ENCODE data around the gene INSIG1. TPM values are rescaled to one million over a fixed set of nuclear protein-coding genes. Genes with fewer than 3 reads are reported as not detected.

Gene INSIG1
- total and polyA plus RNA-seq, 4 donors: 54.2 to 264 (median 119) TPM

- no peak overlapping the region for H3K4me3 ChIP-seq
- DNase-seq (no peak), ATAC-seq (ENCODE audit: insufficient read depth, low FRiP score) (no peak)
- peaks cover 0 to 1% (median 0%) of the 10 kb centered on the region in 5 donors for H3K4me1 ChIP-seq (ENCODE audit: control insufficient read depth in 5 of 5, insufficient read depth in 5 of 5, low read length in 5 of 5)
- H3K9ac ChIP-seq (ENCODE audit: insufficient read depth in 1 of 2, low read length in 2 of 2): no peak overlapping the region
- TF ChIP-seq, protein P1, sequence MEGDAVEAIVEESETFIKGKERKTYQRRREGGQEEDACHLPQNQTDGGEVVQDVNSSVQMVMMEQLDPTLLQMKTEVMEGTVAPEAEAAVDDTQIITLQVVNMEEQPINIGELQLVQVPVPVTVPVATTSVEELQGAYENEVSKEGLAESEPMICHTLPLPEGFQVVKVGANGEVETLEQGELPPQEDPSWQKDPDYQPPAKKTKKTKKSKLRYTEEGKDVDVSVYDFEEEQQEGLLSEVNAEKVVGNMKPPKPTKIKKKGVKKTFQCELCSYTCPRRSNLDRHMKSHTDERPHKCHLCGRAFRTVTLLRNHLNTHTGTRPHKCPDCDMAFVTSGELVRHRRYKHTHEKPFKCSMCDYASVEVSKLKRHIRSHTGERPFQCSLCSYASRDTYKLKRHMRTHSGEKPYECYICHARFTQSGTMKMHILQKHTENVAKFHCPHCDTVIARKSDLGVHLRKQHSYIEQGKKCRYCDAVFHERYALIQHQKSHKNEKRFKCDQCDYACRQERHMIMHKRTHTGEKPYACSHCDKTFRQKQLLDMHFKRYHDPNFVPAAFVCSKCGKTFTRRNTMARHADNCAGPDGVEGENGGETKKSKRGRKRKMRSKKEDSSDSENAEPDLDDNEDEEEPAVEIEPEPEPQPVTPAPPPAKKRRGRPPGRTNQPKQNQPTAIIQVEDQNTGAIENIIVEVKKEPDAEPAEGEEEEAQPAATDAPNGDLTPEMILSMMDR (IDR thresholded peaks at IDR 0.05; ENCODE audit: control extremely low read depth, extremely low read depth): no peak
- peaks cover 0 to 10% (median 3%) of the 10 kb centered on the region in 3 donors for H3K27me3 ChIP-seq (ENCODE audit: control insufficient read depth in 3 of 3, insufficient read depth in 3 of 3, low read length in 2 of 3)
- WGBS, 2 donors: 73 to 81% methylated on average over 14 of the region's 14 CpGs
- no peaks in the 10 kb centered on the region for H3K36me3 ChIP-seq (ENCODE audit: control insufficient read depth in 4 of 4, insufficient read depth in 4 of 4, low read length in 4 of 4)
- H3K9me3 ChIP-seq (ENCODE audit: control insufficient read depth in 4 of 4, insufficient read depth in 3 of 4, low read length in 3 of 4): peaks cover 0 to 4% (median 0%) of the 10 kb centered on the region in 4 donors
- H3K27ac ChIP-seq (ENCODE audit: low read depth in 1 of 2, low read length in 1 of 2): no peak overlapping the region
These were observed 34.6 kb upstream of the INSIG1 start for GRCh38 chr7:155263051-155263450.

DNA sequence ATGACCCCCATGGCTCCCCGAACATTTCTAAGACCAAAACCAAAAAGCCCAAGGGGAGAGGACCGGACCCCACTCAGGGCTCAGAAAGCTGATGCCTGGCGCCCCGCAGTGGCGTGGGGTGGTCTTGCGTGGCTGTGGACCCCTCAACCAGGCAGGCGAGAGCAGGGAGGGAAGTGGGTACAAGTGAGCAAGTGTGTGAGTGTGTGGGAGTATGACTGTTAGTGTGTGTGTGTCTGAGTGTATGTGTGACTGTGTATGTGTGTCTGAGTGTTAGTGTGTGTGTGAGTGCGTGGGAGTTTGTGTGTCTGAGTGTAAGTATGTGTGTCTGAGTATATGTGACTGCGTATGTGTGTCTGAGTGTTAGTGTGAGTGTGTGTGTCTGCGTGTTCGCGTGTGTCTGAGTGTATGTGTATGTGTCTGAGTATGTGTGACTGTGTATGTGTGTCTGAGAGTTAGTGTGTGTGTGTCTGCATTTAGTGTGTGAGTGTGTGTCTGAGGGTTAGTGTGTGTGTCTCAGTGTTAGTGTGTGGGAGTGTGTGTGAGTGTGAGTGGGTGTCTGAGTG is 34.0 kb upstream of the INSIG1 start:
- Histone ChIP-seq H3K36me3 (ENCODE audit: control insufficient read depth in 4 of 4, insufficient read depth in 4 of 4, low read length in 4 of 4) (no peaks in the 10 kb centered on the region), H3K9ac (ENCODE audit: insufficient read depth in 1 of 2, low read length in 2 of 2) (no peak overlapping the region), H3K27ac (ENCODE audit: low read depth in 1 of 2, low read length in 1 of 2) (no peak overlapping the region), H3K4me1 (ENCODE audit: control insufficient read depth in 5 of 5, insufficient read depth in 5 of 5, low read length in 5 of 5) (no peaks in the 10 kb centered on the region), H3K9me3 (ENCODE audit: control insufficient read depth in 4 of 4, insufficient read depth in 3 of 4, low read length in 3 of 4) (peaks cover 0 to 4% (median 0%) of the 10 kb centered on the region in 4 donors), H3K27me3 (ENCODE audit: control insufficient read depth in 3 of 3, insufficient read depth in 3 of 3, low read length in 2 of 3) (peaks cover 0 to 10% (median 3%) of the 10 kb centered on the region in 3 donors), H3K4me3 (no peak overlapping the region)
- WGBS, 2 donors: 84% methylated on average over 12 of the region's 12 CpGs
- ATAC-seq (ENCODE audit: insufficient read depth, low FRiP score): no peak
- DNase-seq: no peak
- TF ChIP-seq, protein P1 (IDR thresholded peaks at IDR 0.05; ENCODE audit: control extremely low read depth, extremely low read depth): no peak

DNA sequence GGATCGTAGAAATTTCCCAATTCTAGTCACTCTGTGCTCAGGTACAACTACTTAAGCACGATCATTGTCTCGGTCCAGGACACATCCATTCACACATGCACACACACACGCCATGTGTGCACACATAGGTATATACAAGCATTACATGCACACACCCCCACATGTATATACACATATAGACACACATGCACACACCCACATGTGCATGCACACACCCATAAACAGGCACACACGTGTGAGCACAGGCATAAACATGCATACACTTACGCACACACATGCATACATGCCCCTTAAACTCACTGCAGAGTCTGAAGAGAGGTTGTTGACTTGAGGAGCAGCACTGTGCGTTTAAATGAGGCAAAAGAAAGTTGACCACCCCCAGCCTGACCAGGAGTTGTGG is 32.5 kb upstream of the INSIG1 start:
- ATAC-seq (ENCODE audit: insufficient read depth, low FRiP score) (no peak), DNase-seq (no peak)
- Histone ChIP-seq H3K27ac (ENCODE audit: low read depth in 1 of 2, low read length in 1 of 2) (no peak overlapping the region), H3K9me3 (ENCODE audit: control insufficient read depth in 4 of 4, insufficient read depth in 3 of 4, low read length in 3 of 4) (peaks cover 0 to 4% (median 0%) of the 10 kb centered on the region in 4 donors), H3K27me3 (ENCODE audit: control insufficient read depth in 3 of 3, insufficient read depth in 3 of 3, low read length in 2 of 3) (peaks cover 0 to 10% (median 3%) of the 10 kb centered on the region in 3 donors), H3K4me3 (no peak overlapping the region), H3K4me1 (ENCODE audit: control insufficient read depth in 5 of 5, insufficient read depth in 5 of 5, low read length in 5 of 5) (no peaks in the 10 kb centered on the region), H3K36me3 (ENCODE audit: control insufficient read depth in 4 of 4, insufficient read depth in 4 of 4, low read length in 4 of 4) (no peaks in the 10 kb centered on the region), H3K9ac (ENCODE audit: insufficient read depth in 1 of 2, low read length in 2 of 2) (no peak overlapping the region)
- TF ChIP-seq, protein P1 (IDR thresholded peaks at IDR 0.05; ENCODE audit: control extremely low read depth, extremely low read depth): no peak
- WGBS, 2 donors: 84 to 94% methylated on average over 7 of the region's 7 CpGs

GRCh38 chr7:155265961-155266360 is 31.7 kb upstream of the INSIG1 start:
- no peak overlapping the region for H3K27ac ChIP-seq (ENCODE audit: low read depth in 1 of 2, low read length in 1 of 2)
- H3K9me3 ChIP-seq (ENCODE audit: control insufficient read depth in 4 of 4, insufficient read depth in 3 of 4, low read length in 3 of 4): peaks cover 0 to 2% (median 0%) of the 10 kb centered on the region in 4 donors
- DNase-seq (no peak), ATAC-seq (ENCODE audit: insufficient read depth, low FRiP score) (no peak)
- no peak overlapping the region for H3K4me3 ChIP-seq
- 76 to 82% methylated on average over 7 of the region's 7 CpGs for WGBS, 2 donors
- H3K27me3 ChIP-seq (ENCODE audit: control insufficient read depth in 3 of 3, insufficient read depth in 3 of 3, low read length in 2 of 3): peaks cover 0 to 10% (median 3%) of the 10 kb centered on the region in 3 donors
- no peak overlapping the region for H3K9ac ChIP-seq (ENCODE audit: insufficient read depth in 1 of 2, low read length in 2 of 2)
- TF ChIP-seq, protein P1 (IDR thresholded peaks at IDR 0.05; ENCODE audit: control extremely low read depth, extremely low read depth): no peak
- H3K4me1 ChIP-seq (ENCODE audit: control insufficient read depth in 5 of 5, insufficient read depth in 5 of 5, low read length in 5 of 5): no peaks in the 10 kb centered on the region
- H3K36me3 ChIP-seq (ENCODE audit: control insufficient read depth in 4 of 4, insufficient read depth in 4 of 4, low read length in 4 of 4): no peaks in the 10 kb centered on the region
